ENCODE data around the gene PARD3B.
"Not testable (repeated sequence)": the region's sequence is repeated elsewhere in the genome, so short reads cannot be mapped to it uniquely, and the experiment has no call there.

Gene PARD3B

DNA sequence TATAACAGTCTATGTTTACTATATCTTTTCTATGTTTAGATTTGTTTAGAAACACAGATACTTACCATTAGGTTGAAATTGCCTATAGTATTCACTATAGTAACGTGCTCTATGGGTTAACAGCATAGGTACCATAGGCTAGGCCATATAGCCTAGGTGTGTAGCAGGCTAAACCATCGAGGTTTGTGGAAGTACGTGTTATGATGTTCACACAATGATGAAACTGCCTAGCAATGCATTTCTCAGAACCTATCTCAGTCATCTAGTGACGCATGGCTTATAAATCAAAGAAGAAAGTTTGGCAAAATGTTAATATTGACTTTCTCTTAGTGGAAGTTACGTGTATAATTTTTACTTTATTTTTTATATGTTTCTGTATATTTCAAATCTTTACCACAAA lies 670.8 kb downstream of the PARD3B start:
- Histone ChIP-seq H3K9ac (ENCODE audit: low read depth, low read length) (no peak overlapping the region), H3K4me3 (ENCODE audit: low read depth in 1 of 2, low read length in 2 of 2) (no peak overlapping the region), H3K27ac (ENCODE audit: low read length) (no peak overlapping the region), H3K79me2 (ENCODE audit: insufficient read depth, low read length) (no peaks in the 10 kb centered on the region), H3K27me3 (ENCODE audit: insufficient read depth, low read length, poor library complexity) (peaks cover 8% of the 10 kb centered on the region), H3K9me3 (ENCODE audit: insufficient read depth, low read length, severe bottlenecking) (no peaks in the 10 kb centered on the region), H4K20me1 (ENCODE audit: insufficient read depth, low read length) (no peaks in the 10 kb centered on the region), H3K36me3 (ENCODE audit: insufficient read depth, low read length) (no peaks in the 10 kb centered on the region), H3K4me2 (ENCODE audit: insufficient read depth, low read length) (no peak overlapping the region), H3K4me1 (ENCODE audit: insufficient read depth, low read length) (no peaks in the 10 kb centered on the region), H2AFZ (ENCODE audit: low read depth, low read length) (no peak overlapping the region)
- TF ChIP-seq, protein P1, sequence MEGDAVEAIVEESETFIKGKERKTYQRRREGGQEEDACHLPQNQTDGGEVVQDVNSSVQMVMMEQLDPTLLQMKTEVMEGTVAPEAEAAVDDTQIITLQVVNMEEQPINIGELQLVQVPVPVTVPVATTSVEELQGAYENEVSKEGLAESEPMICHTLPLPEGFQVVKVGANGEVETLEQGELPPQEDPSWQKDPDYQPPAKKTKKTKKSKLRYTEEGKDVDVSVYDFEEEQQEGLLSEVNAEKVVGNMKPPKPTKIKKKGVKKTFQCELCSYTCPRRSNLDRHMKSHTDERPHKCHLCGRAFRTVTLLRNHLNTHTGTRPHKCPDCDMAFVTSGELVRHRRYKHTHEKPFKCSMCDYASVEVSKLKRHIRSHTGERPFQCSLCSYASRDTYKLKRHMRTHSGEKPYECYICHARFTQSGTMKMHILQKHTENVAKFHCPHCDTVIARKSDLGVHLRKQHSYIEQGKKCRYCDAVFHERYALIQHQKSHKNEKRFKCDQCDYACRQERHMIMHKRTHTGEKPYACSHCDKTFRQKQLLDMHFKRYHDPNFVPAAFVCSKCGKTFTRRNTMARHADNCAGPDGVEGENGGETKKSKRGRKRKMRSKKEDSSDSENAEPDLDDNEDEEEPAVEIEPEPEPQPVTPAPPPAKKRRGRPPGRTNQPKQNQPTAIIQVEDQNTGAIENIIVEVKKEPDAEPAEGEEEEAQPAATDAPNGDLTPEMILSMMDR (IDR thresholded peaks at IDR 0.05; ENCODE audit: borderline replicate concordance, extremely low read depth, low read length, poor library complexity, severe bottlenecking): no peak
- no peak for TF ChIP-seq EZH2 (IDR thresholded peaks at IDR 0.05; ENCODE audit: borderline replicate concordance, low read depth, low read length, severe bottlenecking)
- DNase-seq (no peak), ATAC-seq (ENCODE audit: insufficient read depth, low read depth) (no peak)

GRCh38 chr2:205216580-205216979 lies 671.3 kb downstream of the PARD3B start:
- no peak overlapping the region for H3K4me2 ChIP-seq (ENCODE audit: insufficient read depth, low read length)
- H3K9me3 ChIP-seq (ENCODE audit: insufficient read depth, low read length, severe bottlenecking): no peaks in the 10 kb centered on the region
- no peak overlapping the region for H2AFZ ChIP-seq (ENCODE audit: low read depth, low read length)
- peaks cover 8% of the 10 kb centered on the region for H3K27me3 ChIP-seq (ENCODE audit: insufficient read depth, low read length, poor library complexity)
- no peaks in the 10 kb centered on the region for H4K20me1 ChIP-seq (ENCODE audit: insufficient read depth, low read length)
- no peaks in the 10 kb centered on the region for H3K36me3 ChIP-seq (ENCODE audit: insufficient read depth, low read length)
- no peaks in the 10 kb centered on the region for H3K4me1 ChIP-seq (ENCODE audit: insufficient read depth, low read length)
- TF ChIP-seq, protein P1 (IDR thresholded peaks at IDR 0.05; ENCODE audit: borderline replicate concordance, extremely low read depth, low read length, poor library complexity, severe bottlenecking): no peak
- no peak for TF ChIP-seq EZH2 (IDR thresholded peaks at IDR 0.05; ENCODE audit: borderline replicate concordance, low read depth, low read length, severe bottlenecking)
- no peak for DNase-seq
- no peak overlapping the region for H3K9ac ChIP-seq (ENCODE audit: low read depth, low read length)
- H3K79me2 ChIP-seq (ENCODE audit: insufficient read depth, low read length): no peaks in the 10 kb centered on the region
- H3K27ac ChIP-seq (ENCODE audit: low read length): no peak overlapping the region
- ATAC-seq (ENCODE audit: insufficient read depth, low read depth): no peak
- H3K4me3 ChIP-seq (ENCODE audit: low read depth in 1 of 2, low read length in 2 of 2): no peak overlapping the region

GRCh38 chr2:205217004-205217403 lies 671.7 kb downstream of the PARD3B start:
- H4K20me1 ChIP-seq (ENCODE audit: insufficient read depth, low read length): no peaks in the 10 kb centered on the region
- H3K4me2 ChIP-seq (ENCODE audit: insufficient read depth, low read length): no peak overlapping the region
- H3K4me3 ChIP-seq (ENCODE audit: low read depth in 1 of 2, low read length in 2 of 2): no peak overlapping the region
- no peaks in the 10 kb centered on the region for H3K4me1 ChIP-seq (ENCODE audit: insufficient read depth, low read length)
- no peak for ATAC-seq (ENCODE audit: insufficient read depth, low read depth)
- no peak for TF ChIP-seq EZH2 (IDR thresholded peaks at IDR 0.05; ENCODE audit: borderline replicate concordance, low read depth, low read length, severe bottlenecking)
- TF ChIP-seq, protein P1 (IDR thresholded peaks at IDR 0.05; ENCODE audit: borderline replicate concordance, extremely low read depth, low read length, poor library complexity, severe bottlenecking): no peak
- no peak overlapping the region for H2AFZ ChIP-seq (ENCODE audit: low read depth, low read length)
- no peaks in the 10 kb centered on the region for H3K9me3 ChIP-seq (ENCODE audit: insufficient read depth, low read length, severe bottlenecking)
- H3K9ac ChIP-seq (ENCODE audit: low read depth, low read length): no peak overlapping the region
- H3K79me2 ChIP-seq (ENCODE audit: insufficient read depth, low read length): no peaks in the 10 kb centered on the region
- H3K36me3 ChIP-seq (ENCODE audit: insufficient read depth, low read length): no peaks in the 10 kb centered on the region
- DNase-seq: no peak
- H3K27ac ChIP-seq (ENCODE audit: low read length): no peak overlapping the region
- H3K27me3 ChIP-seq (ENCODE audit: insufficient read depth, low read length, poor library complexity): peaks cover 7% of the 10 kb centered on the region

DNA sequence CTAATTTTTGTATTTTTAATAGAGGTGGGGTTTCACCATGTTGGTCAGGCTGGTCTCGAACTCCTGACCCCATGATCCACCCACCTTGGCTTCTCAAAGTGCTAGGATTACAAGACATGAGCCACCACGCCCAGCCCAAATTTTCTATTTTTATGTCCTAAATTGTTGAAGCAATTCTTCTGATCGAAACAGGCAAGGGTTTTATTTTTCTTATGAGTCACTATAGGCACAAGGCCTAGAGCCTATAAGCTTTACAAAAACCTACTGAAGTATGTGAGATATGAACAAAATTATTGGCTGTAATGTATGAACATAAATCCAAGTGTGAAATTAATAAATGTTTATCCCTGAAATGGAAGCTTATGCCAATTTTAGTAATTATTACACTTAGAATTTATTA lies 672.8 kb downstream of the PARD3B start:
- H3K79me2 ChIP-seq (ENCODE audit: insufficient read depth, low read length): no peaks in the 10 kb centered on the region
- no peak overlapping the region for H2AFZ ChIP-seq (ENCODE audit: low read depth, low read length)
- DNase-seq (no peak), ATAC-seq (ENCODE audit: insufficient read depth, low read depth) (no peak)
- no peaks in the 10 kb centered on the region for H3K4me1 ChIP-seq (ENCODE audit: insufficient read depth, low read length)
- no peaks in the 10 kb centered on the region for H3K36me3 ChIP-seq (ENCODE audit: insufficient read depth, low read length)
- H3K4me2 ChIP-seq (ENCODE audit: insufficient read depth, low read length): no peak overlapping the region
- no peaks in the 10 kb centered on the region for H3K9me3 ChIP-seq (ENCODE audit: insufficient read depth, low read length, severe bottlenecking)
- H3K9ac ChIP-seq (ENCODE audit: low read depth, low read length): no peak overlapping the region
- no peaks in the 10 kb centered on the region for H4K20me1 ChIP-seq (ENCODE audit: insufficient read depth, low read length)
- no peak for TF ChIP-seq EZH2 (IDR thresholded peaks at IDR 0.05; ENCODE audit: borderline replicate concordance, low read depth, low read length, severe bottlenecking)
- TF ChIP-seq, protein P1 (IDR thresholded peaks at IDR 0.05; ENCODE audit: borderline replicate concordance, extremely low read depth, low read length, poor library complexity, severe bottlenecking): no peak
- no peak overlapping the region for H3K4me3 ChIP-seq (ENCODE audit: low read depth in 1 of 2, low read length in 2 of 2)
- H3K27ac ChIP-seq (ENCODE audit: low read length): no peak overlapping the region
- no peaks in the 10 kb centered on the region for H3K27me3 ChIP-seq (ENCODE audit: insufficient read depth, low read length, poor library complexity)

DNA sequence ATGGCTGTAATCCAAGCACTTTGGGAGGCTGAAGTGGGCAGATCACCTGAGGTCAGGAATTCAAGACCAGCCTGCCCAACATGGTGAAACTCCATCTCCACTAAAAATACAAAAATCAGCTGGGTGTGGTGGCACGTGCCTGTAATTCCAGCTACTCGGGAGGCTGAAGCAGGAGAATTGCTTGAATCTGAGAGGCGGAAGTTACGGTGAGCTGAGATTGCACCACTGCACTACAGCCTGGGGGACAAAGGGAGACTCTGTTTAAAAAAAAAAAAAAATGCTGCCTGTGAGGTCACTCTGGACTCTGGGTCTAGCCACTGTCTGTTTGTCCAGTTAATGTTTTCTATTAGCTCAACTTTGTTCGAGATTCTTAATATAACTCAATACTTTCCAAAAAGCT lies 673.5 kb downstream of the PARD3B start:
- H3K9me3 ChIP-seq (ENCODE audit: insufficient read depth, low read length, severe bottlenecking); ATAC-seq (ENCODE audit: insufficient read depth, low read depth); H3K4me2 ChIP-seq (ENCODE audit: insufficient read depth, low read length); H3K4me3 ChIP-seq (ENCODE audit: low read depth in 1 of 2, low read length in 2 of 2); DNase-seq; H4K20me1 ChIP-seq (ENCODE audit: insufficient read depth, low read length); H3K36me3 ChIP-seq (ENCODE audit: insufficient read depth, low read length); H3K27me3 ChIP-seq (ENCODE audit: insufficient read depth, low read length, poor library complexity); H3K9ac ChIP-seq (ENCODE audit: low read depth, low read length); H2AFZ ChIP-seq (ENCODE audit: low read depth, low read length); H3K79me2 ChIP-seq (ENCODE audit: insufficient read depth, low read length); H3K27ac ChIP-seq (ENCODE audit: low read length); H3K4me1 ChIP-seq (ENCODE audit: insufficient read depth, low read length): not testable (repeated sequence)

Data from DND-41 (cell line).